ENCODE measurements around the gene POM121L2. TPM values are rescaled to one million over a fixed set of nuclear protein-coding genes. Genes with fewer than 3 reads are reported as not detected.
"Not testable (repeated sequence)": the region's sequence is repeated elsewhere in the genome, so short reads cannot be mapped to it uniquely, and the experiment has no call there.

POM121L2 gene
- total RNA-seq, 1 donor, result not detected

DNA sequence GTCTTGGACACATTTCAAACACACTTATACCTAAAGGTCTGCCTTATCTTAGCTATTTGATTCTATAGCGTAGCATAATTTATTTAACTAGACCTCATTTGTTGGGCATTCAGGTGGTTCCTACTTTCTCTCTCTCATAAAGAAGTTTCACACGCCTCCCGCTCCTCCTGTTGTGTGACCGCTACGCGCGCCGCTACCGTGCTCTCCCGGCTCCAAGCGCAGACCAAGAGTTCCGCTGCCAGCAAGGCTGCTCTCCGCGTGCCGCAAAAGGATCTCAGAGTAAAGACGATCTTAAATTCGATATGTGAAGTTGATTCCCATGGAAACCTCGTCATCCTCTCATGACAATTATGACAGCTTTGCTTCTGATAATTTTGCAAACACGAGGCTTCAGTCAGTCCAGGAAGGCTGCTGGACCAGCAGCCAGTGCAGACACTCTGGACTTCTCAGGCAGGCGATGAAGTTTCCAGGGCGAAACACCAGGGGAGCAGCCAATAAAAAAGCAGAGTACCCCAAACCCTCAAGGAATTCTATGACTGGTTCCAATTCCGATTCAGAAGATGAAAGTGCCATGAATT, 44.1 kb downstream of the POM121L2 start:
- no peak for TF ChIP-seq CTCF (IDR thresholded peaks at IDR 0.05; ENCODE audit: insufficient read depth, low read depth, low read length)
- no peak overlapping the region for H3K4me3 ChIP-seq (ENCODE audit: low read depth, low read length)
- no peak for DNase-seq (ENCODE audit: low read depth)

GRCh38 chr6:27267003-27267402, 45.1 kb downstream of the POM121L2 start:
- not testable (repeated sequence) for DNase-seq (ENCODE audit: low read depth); H3K4me3 ChIP-seq (ENCODE audit: low read depth, low read length)

GRCh38 chr6:27263886-27264285, 48.2 kb downstream of the POM121L2 start:
- DNase-seq (ENCODE audit: low read depth), result no peak
- no peak for TF ChIP-seq CTCF (IDR thresholded peaks at IDR 0.05; ENCODE audit: insufficient read depth, low read depth, low read length)
- H3K4me3 ChIP-seq (ENCODE audit: low read depth, low read length), result no peak overlapping the region

- H3K4me3 ChIP-seq (ENCODE audit: low read depth, low read length), result peak overlapping the region; percentile 2
- no peak for TF ChIP-seq CTCF (IDR thresholded peaks at IDR 0.05; ENCODE audit: insufficient read depth, low read depth, low read length)
- DNase-seq (ENCODE audit: low read depth), result no peak
Measured at GRCh38 chr6:27260836-27261375, 51.2 kb downstream of the POM121L2 start.

DNA sequence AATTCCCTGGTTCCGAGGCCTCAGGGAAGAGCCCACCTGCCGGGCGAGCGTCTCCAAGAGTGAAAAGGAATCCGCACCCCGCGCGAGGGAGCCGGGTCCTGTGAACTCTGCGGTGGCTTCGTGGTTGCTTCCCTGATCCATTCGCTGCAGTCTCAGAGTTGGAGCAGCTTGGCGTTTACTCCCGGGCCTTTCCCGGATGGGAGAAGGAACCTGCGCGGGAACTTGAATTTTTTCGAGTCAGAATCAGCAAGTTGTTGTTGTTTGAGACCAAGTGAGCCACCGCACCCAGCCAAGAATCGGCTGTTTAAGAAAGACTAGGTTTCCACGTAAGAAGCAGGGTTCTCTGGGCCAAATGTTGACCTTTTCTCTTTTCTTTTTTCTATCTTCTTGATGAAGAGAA, 51.7 kb downstream of the POM121L2 start:
- no peak for DNase-seq (ENCODE audit: low read depth)
- no peak for TF ChIP-seq CTCF (IDR thresholded peaks at IDR 0.05; ENCODE audit: insufficient read depth, low read depth, low read length)
- H3K4me3 ChIP-seq (ENCODE audit: low read depth, low read length), result no peak overlapping the region

Other genes starting within 250 kb of the POM121L2 start
- under 0.01 TPM in 1 of 2 replicates, not detected in the other for gene PRSS16, start 64.6 kb downstream of the POM121L2 start, total RNA-seq
- gene ZNF391, start 76.5 kb upstream of the POM121L2 start, total RNA-seq, result 0.32 and 0.43 TPM in 2 replicates
- gene ZNF184, start 160.8 kb upstream of the POM121L2 start, total RNA-seq, result 6.9 and 7.1 TPM in 2 replicates

All from fibroblast of villous mesenchyme (primary cell).